Gastroesophageal sphincter (tissue), 3 donors: ENCODE measurements around the gene FAM210B.

ENCODE experiments used
- EP300 ChIP-seq: sonication (generic); formaldehyde crosslinking; IDR thresholded peaks from one replicate; pipeline ENCODE4 v1.6.1; 2017; ENCODE audit warnings: antibody characterized with exemption, mild to moderate bottlenecking
- POLR2AphosphoS5 ChIP-seq: sonication (generic); formaldehyde crosslinking; IDR thresholded peaks from one replicate; pipeline ENCODE4 v1.6.1; 2017; ENCODE audit warnings: antibody characterized with exemption
- TF ChIP-seq, protein P1 (sequence below), 4 experiments: fragments of 200-600 bp in 2 of 4; fragments of 450-650 bp in 2 of 4; sonication (generic) in 1 of 4; IDR thresholded peaks; one replicate each; pipeline ENCODE4 v1.5.1; 2017 to 2019; ENCODE audit warnings: antibody characterized with exemption in 4 of 4, mild to moderate bottlenecking in 2 of 4, moderate library complexity in 2 of 4

GRCh38 chr20:56324806-56325205 lies 34.0 kb upstream of the FAM210B start:
- TF ChIP-seq, protein P1, sequence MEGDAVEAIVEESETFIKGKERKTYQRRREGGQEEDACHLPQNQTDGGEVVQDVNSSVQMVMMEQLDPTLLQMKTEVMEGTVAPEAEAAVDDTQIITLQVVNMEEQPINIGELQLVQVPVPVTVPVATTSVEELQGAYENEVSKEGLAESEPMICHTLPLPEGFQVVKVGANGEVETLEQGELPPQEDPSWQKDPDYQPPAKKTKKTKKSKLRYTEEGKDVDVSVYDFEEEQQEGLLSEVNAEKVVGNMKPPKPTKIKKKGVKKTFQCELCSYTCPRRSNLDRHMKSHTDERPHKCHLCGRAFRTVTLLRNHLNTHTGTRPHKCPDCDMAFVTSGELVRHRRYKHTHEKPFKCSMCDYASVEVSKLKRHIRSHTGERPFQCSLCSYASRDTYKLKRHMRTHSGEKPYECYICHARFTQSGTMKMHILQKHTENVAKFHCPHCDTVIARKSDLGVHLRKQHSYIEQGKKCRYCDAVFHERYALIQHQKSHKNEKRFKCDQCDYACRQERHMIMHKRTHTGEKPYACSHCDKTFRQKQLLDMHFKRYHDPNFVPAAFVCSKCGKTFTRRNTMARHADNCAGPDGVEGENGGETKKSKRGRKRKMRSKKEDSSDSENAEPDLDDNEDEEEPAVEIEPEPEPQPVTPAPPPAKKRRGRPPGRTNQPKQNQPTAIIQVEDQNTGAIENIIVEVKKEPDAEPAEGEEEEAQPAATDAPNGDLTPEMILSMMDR (IDR thresholded peaks at IDR 0.05), result no peak
- TF ChIP-seq POLR2AphosphoS5 (no peak), EP300 (no peak)
